Smooth muscle cell (in vitro differentiated cells): ENCODE data around the gene POLE. TPM values are rescaled to one million over a fixed set of nuclear protein-coding genes. Genes with fewer than 3 reads are reported as not detected.

Experiments used
- DNase-seq: peaks from one replicate; lab custom pipeline; 2025; ENCODE audit not compliant: unreplicated experiment; lab: John Stamatoyannopoulos, UW
- H2AFZ ChIP-seq: fragments of 200-600 bp; sonication (generic); 2 replicates; pipeline ENCODE4 v1.6.0; 2016; ENCODE audit warnings: antibody characterized with exemption, low read depth, mild to moderate bottlenecking
- H3F3A ChIP-seq: fragments of 200-600 bp; sonication (generic); 2 replicates; pipeline ENCODE4 v1.6.0; 2017; ENCODE audit warnings: antibody characterized with exemption, low read depth
- H3K27ac ChIP-seq: fragments of 200-600 bp; sonication (generic); 2 replicates; pipeline ENCODE4 v1.5.1; 2016; ENCODE audit warnings: low read depth, mild to moderate bottlenecking
- H3K27me3 ChIP-seq: fragments of 200-600 bp; sonication (generic); 2 replicates; pipeline ENCODE4 v1.6.1; 2016; ENCODE audit warnings: low read depth, mild to moderate bottlenecking
- H3K36me3 ChIP-seq: fragments of 200-600 bp; sonication (generic); 2 replicates; pipeline ENCODE4 v1.5.1; 2016; ENCODE audit warnings: low read depth
- H3K4me1 ChIP-seq: fragments of 200-600 bp; sonication (generic); 2 replicates; pipeline ENCODE4 v1.5.1; 2016; ENCODE audit warnings: low read depth
- H3K4me2 ChIP-seq: fragments of 200-600 bp; sonication (generic); 2 replicates; pipeline ENCODE4 v1.6.0; 2016; ENCODE audit warnings: mild to moderate bottlenecking
- H3K4me3 ChIP-seq: fragments of 200-600 bp; sonication (generic); 2 replicates; pipeline ENCODE4 v1.5.1; 2016; ENCODE audit warnings: mild to moderate bottlenecking
- H3K79me2 ChIP-seq: fragments of 200-600 bp; sonication (generic); 2 replicates; pipeline ENCODE4 v1.6.0; 2016; ENCODE audit warnings: low read depth, mild to moderate bottlenecking
- H3K9ac ChIP-seq: fragments of 200-600 bp; sonication (generic); 2 replicates; pipeline ENCODE4 v1.6.0; 2016; ENCODE audit warnings: low read depth
- H3K9me3 ChIP-seq: fragments of 200-600 bp; sonication (generic); replicated peaks from 2 replicates; pipeline ENCODE4 v1.5.1; 2016; ENCODE audit warnings: low read depth
- H4K20me1 ChIP-seq: fragments of 200-600 bp; sonication (generic); 2 replicates; pipeline ENCODE4 v1.6.0; 2016; ENCODE audit warnings: low read depth
- WGBS: methylation state at CpG from one replicate; pipeline ENCODE4 v1.1.7; 2016; ENCODE audit warnings: low lambda C conversion rate; 5-methylcytosine and 5-hydroxymethylcytosine counted together
- polyA plus RNA-seq: library from polyadenylated mRNA; unstranded; fragments of >200 nt; fragmentation: Nextera tagmentation; extraction: Ambion mirVana; gene quantifications from 2 replicates; pipeline ENCODE4 v1.2.1, GENCODE V29; 2016
- total RNA-seq: library from RNA; depleted of rRNA; stranded (reverse); fragments of >200 nt; gene quantifications from 2 replicates; pipeline ENCODE4 v1.2.3, GENCODE V29; 2014
- TF ChIP-seq, protein P1 (sequence below): fragments of 200-600 bp; sonication (generic); IDR thresholded peaks from 2 replicates; pipeline ENCODE4 v1.5.1; 2017; ENCODE audit warnings: borderline replicate concordance, mild to moderate bottlenecking, antibody characterized with exemption; ENCODE audit not compliant: insufficient read depth, poor library complexity, severe bottlenecking

The POLE gene
- total and polyA plus RNA-seq, 2 experiments from 2014 or later: 8.5 to 11.5 TPM

DNA sequence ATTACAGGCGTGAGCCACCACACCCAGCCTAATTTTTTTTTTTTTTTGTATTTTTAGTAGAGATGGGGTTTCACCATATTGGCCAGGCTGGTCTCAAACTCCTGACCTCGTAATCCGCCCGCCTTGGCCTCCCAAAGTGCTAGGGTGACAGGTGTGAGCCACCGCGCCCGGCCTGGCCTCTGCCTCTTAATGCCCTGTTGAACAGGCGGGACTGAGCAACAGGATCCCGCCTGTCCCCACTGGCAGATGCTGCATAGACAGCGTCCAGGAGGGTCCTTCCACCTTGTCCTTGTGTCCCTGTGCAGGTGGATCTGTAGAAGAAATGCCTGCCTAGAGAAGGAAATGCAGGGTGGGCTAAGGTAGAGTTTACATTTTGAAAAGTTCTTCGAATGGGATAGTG lies 29.2 kb upstream of the POLE start:
- H3K9ac ChIP-seq: no peak overlapping the region
- H3K4me1 ChIP-seq: peaks cover 8% of the 10 kb centered on the region
- no peaks in the 10 kb centered on the region for H3K27me3 ChIP-seq
- no peak overlapping the region for H2AFZ ChIP-seq
- H3K4me2 ChIP-seq: no peak overlapping the region
- WGBS: 85% methylated on average over 11 of the region's 11 CpGs
- H3K9me3 ChIP-seq: no peaks in the 10 kb centered on the region
- no peaks in the 10 kb centered on the region for H3K36me3 ChIP-seq
- H3K79me2 ChIP-seq: peaks cover 34% of the 10 kb centered on the region
- H3K4me3 ChIP-seq: no peak overlapping the region
- TF ChIP-seq, protein P1, sequence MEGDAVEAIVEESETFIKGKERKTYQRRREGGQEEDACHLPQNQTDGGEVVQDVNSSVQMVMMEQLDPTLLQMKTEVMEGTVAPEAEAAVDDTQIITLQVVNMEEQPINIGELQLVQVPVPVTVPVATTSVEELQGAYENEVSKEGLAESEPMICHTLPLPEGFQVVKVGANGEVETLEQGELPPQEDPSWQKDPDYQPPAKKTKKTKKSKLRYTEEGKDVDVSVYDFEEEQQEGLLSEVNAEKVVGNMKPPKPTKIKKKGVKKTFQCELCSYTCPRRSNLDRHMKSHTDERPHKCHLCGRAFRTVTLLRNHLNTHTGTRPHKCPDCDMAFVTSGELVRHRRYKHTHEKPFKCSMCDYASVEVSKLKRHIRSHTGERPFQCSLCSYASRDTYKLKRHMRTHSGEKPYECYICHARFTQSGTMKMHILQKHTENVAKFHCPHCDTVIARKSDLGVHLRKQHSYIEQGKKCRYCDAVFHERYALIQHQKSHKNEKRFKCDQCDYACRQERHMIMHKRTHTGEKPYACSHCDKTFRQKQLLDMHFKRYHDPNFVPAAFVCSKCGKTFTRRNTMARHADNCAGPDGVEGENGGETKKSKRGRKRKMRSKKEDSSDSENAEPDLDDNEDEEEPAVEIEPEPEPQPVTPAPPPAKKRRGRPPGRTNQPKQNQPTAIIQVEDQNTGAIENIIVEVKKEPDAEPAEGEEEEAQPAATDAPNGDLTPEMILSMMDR: no peak
- peaks cover 50% of the 10 kb centered on the region for H4K20me1 ChIP-seq
- H3K27ac ChIP-seq: no peak overlapping the region
- DNase-seq: no peak
- peaks cover 12% of the 10 kb centered on the region for H3F3A ChIP-seq

DNA sequence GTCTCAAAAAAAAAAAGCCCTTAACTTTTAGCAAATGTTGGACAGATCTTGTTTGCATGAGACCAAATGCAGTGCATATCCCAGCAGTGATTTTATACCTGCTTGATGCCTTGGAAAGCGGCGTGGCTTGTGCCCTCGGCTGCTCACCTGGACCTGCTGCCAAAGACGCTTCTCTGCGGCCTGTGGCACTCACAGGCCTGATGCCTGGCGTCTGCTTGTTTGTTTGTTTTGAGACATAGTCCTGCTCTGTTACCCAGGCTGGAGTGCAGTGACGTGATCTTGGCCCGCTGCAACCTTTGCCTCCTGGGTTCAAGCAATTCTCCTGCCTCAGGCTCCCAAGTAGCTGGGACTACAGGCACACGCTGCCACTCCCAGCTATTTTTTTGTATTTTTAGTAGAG lies 28.7 kb upstream of the POLE start:
- WGBS: 92% methylated on average over 9 of the region's 9 CpGs
- peaks cover 45% of the 10 kb centered on the region for H4K20me1 ChIP-seq
- H3K4me2 ChIP-seq: no peak overlapping the region

DNA sequence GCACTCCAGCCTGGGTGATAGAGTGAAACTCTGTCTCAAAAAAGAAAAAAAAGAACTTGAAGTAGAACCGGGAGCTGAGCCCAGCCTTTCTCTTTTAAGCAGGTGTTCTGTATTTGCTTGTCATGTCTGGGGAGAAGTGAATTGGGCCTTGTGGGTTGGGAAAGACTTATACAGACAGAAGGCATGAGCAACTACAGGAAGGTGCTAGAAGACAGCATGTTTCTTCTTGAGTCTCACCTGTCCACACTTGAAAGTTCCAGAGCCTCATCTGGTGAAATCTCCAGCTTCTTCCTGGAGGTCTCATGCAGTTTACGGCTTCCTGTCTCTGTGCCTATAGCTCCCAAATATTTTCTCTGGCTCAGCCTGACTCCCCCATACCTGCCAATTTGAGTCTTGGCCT lies 26.0 kb upstream of the POLE start:
- WGBS: 95% methylated on average over 2 of the region's 2 CpGs
- Histone ChIP-seq H3K79me2 (peaks cover 37% of the 10 kb centered on the region), H3K27me3 (no peaks in the 10 kb centered on the region), H4K20me1 (peaks cover 27% of the 10 kb centered on the region), H2AFZ (no peak overlapping the region), H3K4me2 (no peak overlapping the region), H3K36me3 (no peaks in the 10 kb centered on the region), H3K4me3 (no peak overlapping the region), H3K9me3 (no peaks in the 10 kb centered on the region), H3K9ac (no peak overlapping the region), H3K27ac (no peak overlapping the region), H3F3A (no peaks in the 10 kb centered on the region), H3K4me1 (peaks cover 16% of the 10 kb centered on the region)
- no peak for DNase-seq
- TF ChIP-seq, protein P1: no peak

More for the DNA sequence above, 28.7 kb upstream of the POLE start:
- H2AFZ ChIP-seq: no peak overlapping the region
- peaks cover 7% of the 10 kb centered on the region for H3F3A ChIP-seq
- no peak for DNase-seq
- no peak overlapping the region for H3K4me3 ChIP-seq
- TF ChIP-seq, protein P1: no peak
- H3K9me3 ChIP-seq: no peaks in the 10 kb centered on the region
- no peak overlapping the region for H3K27ac ChIP-seq
- peaks cover 8% of the 10 kb centered on the region for H3K4me1 ChIP-seq
- H3K9ac ChIP-seq: no peak overlapping the region
- H3K36me3 ChIP-seq: no peaks in the 10 kb centered on the region
- H3K79me2 ChIP-seq: peaks cover 37% of the 10 kb centered on the region
- no peaks in the 10 kb centered on the region for H3K27me3 ChIP-seq

DNA sequence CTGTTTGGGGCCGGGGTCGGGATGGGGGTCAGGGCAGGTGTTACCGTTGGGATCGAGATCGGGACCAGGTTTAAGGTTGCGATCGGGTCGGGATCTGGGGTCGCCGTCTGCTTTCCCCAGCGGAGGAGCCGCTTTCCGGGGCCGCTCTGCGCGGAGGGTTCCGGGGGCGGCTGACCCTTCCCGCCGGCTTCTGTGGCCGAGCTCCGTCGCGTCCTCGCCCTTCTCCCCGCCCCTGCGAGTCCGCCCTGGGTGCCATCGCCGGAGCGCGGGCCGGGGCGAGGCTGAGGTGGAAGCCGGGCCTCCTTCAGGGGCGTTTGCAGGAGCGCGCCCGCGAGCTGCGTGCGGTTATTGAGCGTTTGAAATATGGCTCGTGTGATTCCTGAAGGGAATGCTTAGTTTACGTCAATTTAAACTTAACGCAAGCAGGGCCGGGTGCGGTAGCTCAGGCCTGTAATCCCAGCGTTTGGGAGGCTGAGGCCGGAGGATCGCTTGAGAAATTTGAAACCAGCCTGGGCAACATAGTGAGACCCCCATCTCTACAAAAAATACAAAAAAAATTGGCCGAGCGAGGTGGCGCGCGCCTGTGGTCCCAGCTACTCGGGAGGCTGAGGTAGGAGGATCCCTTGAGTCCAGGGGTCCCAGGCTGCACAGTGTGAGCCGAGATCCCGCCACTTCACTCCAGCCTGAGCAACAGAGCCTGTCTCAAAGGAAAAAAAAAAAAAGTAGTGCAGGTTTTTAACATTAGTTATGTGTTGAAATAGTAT lies 24.1 kb upstream of the POLE start:
- H4K20me1 ChIP-seq: peaks cover 27% of the 10 kb centered on the region
- peak overlapping the region; percentile 94 for H3K4me2 ChIP-seq
- WGBS: 12% methylated on average over 54 of the region's 59 CpGs
- H3K27ac ChIP-seq: no peak overlapping the region
- no peaks in the 10 kb centered on the region for H3K9me3 ChIP-seq
- no peaks in the 10 kb centered on the region for H3F3A ChIP-seq
- H3K36me3 ChIP-seq: no peaks in the 10 kb centered on the region
- H2AFZ ChIP-seq: no peak overlapping the region
- no peaks in the 10 kb centered on the region for H3K27me3 ChIP-seq
- DNase-seq: no peak
- TF ChIP-seq, protein P1: no peak
- H3K79me2 ChIP-seq: peaks cover 37% of the 10 kb centered on the region
- peak overlapping the region; percentile 69 for H3K9ac ChIP-seq
- H3K4me1 ChIP-seq: peaks cover 16% of the 10 kb centered on the region
- peak overlapping the region; percentile 98 for H3K4me3 ChIP-seq
